Nephron progenitor cell (in vitro differentiated cells): ENCODE results near the gene HRNR.
"Not testable (repeated sequence)": the region's sequence is repeated elsewhere in the genome, so short reads cannot be mapped to it uniquely, and the experiment has no call there.

Experiments
- DNase-seq: peaks from one replicate; pipeline ENCODE4 v3.0.0; 2021
- H3K27ac Mint-ChIP-seq: 2 replicates; pipeline ENCODE4 v1.8.0; 2021; ENCODE audit warnings: mild to moderate bottlenecking, moderate library complexity, mixed read lengths
- H3K27me3 Mint-ChIP-seq: 2 replicates; pipeline ENCODE4 v1.8.0; 2021; ENCODE audit warnings: mild to moderate bottlenecking, low read depth, mixed read lengths; ENCODE audit not compliant: poor library complexity
- H3K36me3 Mint-ChIP-seq: 2 replicates; pipeline ENCODE4 v1.8.0; 2021; ENCODE audit warnings: low read depth, mixed read lengths
- H3K4me1 Mint-ChIP-seq: 2 replicates; pipeline ENCODE4 v1.8.0; 2021; ENCODE audit warnings: mixed read lengths
- H3K4me3 Mint-ChIP-seq: 2 replicates; pipeline ENCODE4 v1.8.0; 2021; ENCODE audit warnings: mild to moderate bottlenecking, moderate library complexity, mixed read lengths
- H3K9me3 Mint-ChIP-seq: 2 replicates; pipeline ENCODE4 v1.8.0; 2021; ENCODE audit warnings: mild to moderate bottlenecking, moderate library complexity, mixed read lengths
- TF ChIP-seq, protein P1 (sequence below): fragments of 200-600 bp; sonication (generic); IDR thresholded peaks from 2 replicates; pipeline ENCODE4 v1.5.0; 2021; ENCODE audit warnings: antibody characterized with exemption

Gene HRNR

DNA sequence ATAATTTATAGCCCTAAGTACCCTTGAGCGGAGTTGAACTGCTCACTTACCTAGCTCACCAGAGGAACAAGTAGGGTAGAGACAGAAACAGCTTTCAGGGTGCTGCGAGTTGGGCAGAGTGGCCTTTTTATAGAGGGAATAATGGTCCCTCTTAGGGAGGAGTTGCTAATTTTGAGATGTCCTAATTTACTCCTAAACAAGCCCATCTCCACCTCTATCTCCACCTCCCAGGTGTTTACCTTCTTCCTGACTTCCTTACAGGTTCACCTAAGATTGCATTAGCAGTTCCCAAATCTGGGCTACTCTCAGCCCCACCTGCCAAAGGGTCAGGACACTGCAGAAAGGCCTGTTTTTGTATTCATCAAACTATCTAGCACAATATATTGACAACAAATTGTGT lies at the start of gene HRNR:
TSS of gene HRNR (minus strand) at position 101 of the 400 bp plus-strand sequence. CDS start 940 bp downstream, outside the sequence.
- no peaks in the 10 kb centered on the region for H3K4me1 Mint-ChIP-seq
- peaks cover 3% of the 10 kb centered on the region for H3K27me3 Mint-ChIP-seq
- TF ChIP-seq, protein P1, sequence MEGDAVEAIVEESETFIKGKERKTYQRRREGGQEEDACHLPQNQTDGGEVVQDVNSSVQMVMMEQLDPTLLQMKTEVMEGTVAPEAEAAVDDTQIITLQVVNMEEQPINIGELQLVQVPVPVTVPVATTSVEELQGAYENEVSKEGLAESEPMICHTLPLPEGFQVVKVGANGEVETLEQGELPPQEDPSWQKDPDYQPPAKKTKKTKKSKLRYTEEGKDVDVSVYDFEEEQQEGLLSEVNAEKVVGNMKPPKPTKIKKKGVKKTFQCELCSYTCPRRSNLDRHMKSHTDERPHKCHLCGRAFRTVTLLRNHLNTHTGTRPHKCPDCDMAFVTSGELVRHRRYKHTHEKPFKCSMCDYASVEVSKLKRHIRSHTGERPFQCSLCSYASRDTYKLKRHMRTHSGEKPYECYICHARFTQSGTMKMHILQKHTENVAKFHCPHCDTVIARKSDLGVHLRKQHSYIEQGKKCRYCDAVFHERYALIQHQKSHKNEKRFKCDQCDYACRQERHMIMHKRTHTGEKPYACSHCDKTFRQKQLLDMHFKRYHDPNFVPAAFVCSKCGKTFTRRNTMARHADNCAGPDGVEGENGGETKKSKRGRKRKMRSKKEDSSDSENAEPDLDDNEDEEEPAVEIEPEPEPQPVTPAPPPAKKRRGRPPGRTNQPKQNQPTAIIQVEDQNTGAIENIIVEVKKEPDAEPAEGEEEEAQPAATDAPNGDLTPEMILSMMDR, result no peak
- H3K9me3 Mint-ChIP-seq, result peaks cover 63% of the 10 kb centered on the region
- no peak for DNase-seq
- H3K27ac Mint-ChIP-seq, result no peak within 1 kb of the TSS
- H3K36me3 Mint-ChIP-seq, result no peaks in the 10 kb centered on the region
- H3K4me3 Mint-ChIP-seq, result no peak within 1 kb of the TSS

DNA sequence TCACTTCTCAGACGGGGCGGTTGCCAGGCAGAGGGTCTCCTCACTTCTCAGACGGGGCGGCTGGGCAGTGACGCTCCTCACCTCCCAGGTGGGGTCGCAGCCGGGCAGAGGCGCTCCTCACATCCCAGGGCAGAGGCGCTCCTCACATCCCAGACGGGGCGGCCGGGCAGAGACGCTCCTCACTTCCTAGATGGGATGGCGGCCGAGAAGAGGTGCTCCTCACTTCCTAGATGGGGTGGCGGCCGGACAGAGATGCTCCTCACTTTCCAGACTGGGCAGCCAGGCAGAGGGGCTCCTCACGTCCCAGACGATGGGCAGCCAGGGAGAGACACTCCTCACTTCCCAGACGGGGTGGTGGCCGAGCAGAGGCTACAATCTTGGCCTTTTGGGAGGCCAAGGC lies 32.4 kb upstream of the HRNR start:
- H3K36me3 Mint-ChIP-seq, H3K4me3 Mint-ChIP-seq, DNase-seq, H3K27ac Mint-ChIP-seq, H3K27me3 Mint-ChIP-seq, H3K4me1 Mint-ChIP-seq: not testable (repeated sequence)
- H3K9me3 Mint-ChIP-seq, result peaks cover 74% of the 10 kb centered on the region

DNA sequence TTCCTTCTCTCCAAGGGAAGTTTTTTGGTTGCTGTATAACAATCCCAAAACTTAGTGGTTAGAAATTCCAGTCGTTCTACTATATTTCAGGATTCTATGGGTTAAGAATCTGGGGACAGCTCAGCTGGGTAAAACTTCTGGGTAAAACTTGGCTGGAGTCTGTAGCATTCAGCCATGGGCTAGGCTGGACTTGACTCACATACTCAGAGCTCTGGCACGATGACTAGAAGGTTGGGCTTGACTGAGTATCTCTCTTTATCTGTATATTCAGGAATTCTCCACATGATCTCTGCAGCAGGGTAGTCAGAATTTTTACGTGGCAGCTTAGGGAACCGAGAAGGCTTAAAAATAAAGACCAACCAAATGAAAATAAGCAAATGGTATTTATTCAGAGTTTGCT lies 28.2 kb upstream of the HRNR start:
- H3K27ac Mint-ChIP-seq, result no peak overlapping the region
- H3K4me3 Mint-ChIP-seq, result no peak overlapping the region
- peaks cover 61% of the 10 kb centered on the region for H3K9me3 Mint-ChIP-seq
- TF ChIP-seq, protein P1, result no peak
- H3K36me3 Mint-ChIP-seq, result no peaks in the 10 kb centered on the region
- peaks cover 3% of the 10 kb centered on the region for H3K27me3 Mint-ChIP-seq
- no peaks in the 10 kb centered on the region for H3K4me1 Mint-ChIP-seq
- no peak for DNase-seq

DNA sequence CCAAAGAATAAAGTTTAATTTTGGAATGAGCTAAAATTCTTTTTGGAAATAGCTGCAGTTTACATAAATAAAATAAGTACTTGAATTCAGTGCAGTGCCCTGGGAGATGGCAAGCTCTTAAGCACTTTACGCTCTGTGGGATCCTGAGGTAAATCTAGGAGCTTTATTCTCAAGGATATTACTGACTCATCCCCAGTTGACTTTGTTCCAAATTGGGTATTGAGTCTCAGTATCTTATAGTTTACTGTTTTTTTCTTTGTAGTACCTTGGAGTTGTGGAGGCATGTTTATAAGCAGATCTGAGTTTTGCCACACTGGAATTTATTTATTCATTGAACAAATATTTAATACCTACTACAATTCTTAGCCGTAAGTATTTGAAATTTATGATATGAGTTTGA lies 27.4 kb upstream of the HRNR start:
- Mint-ChIP-seq H3K27me3 (peaks cover 3% of the 10 kb centered on the region), H3K36me3 (no peaks in the 10 kb centered on the region), H3K9me3 (peaks cover 63% of the 10 kb centered on the region), H3K4me1 (no peaks in the 10 kb centered on the region), H3K27ac (no peak overlapping the region), H3K4me3 (no peak overlapping the region)
- TF ChIP-seq, protein P1, result no peak
- DNase-seq, result no peak

DNA sequence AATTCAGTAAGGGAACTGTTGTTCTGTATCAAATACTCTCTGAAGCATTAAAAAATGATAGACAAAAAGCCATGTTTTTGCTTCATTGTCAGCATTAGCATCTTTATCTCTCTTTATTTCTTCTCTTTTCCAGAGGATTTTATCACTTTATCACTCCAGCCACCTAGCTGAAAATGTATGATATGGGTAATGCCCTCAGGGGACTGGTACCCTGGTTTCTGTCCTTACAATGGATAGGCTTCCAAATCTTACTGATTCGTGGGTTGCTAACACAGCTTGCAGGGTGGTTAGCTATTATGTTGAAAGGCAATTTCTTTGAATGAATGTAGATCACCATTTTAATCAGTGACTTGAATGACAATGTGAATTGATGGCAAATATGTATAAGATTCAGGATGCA lies 23.3 kb upstream of the HRNR start:
- H3K9me3 Mint-ChIP-seq, result peaks cover 69% of the 10 kb centered on the region

DNA sequence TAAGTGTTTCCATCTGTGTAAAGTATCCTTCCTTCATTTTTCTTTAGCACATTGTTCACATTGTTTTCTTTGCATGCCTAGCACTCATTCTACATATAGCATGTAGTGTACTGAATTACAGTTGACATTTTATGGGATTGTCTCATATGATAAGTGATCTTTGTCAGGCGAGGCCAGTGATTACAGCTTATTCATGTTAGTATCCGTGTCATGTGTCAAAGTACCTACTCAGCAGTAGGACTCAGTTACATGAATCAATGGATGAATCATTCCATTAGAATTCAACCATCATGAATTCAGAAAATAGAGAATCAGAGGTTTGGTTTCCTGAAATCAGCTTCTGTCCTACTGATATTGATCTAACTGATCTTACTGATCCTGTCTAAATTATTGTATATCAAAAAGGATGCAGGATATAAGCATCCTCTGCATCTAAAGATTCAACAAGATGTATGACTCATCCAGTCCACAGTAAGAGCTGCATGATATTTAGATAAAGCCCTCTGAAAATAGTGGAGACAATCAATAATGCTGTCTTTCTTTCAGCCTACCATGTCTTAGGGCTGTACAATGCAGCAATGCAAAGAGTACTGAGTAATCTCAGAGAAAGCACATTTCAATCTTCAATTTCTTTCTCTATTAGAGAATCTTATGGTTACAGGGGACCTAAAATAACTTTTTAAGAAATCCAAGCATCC lies 20.7 kb upstream of the HRNR start:
- H3K27ac Mint-ChIP-seq, result no peak overlapping the region
- DNase-seq, result no peak
- no peak overlapping the region for H3K4me3 Mint-ChIP-seq
- no peaks in the 10 kb centered on the region for H3K4me1 Mint-ChIP-seq
- H3K27me3 Mint-ChIP-seq, result no peaks in the 10 kb centered on the region
- no peaks in the 10 kb centered on the region for H3K36me3 Mint-ChIP-seq
- TF ChIP-seq, protein P1, result no peak
- peaks cover 72% of the 10 kb centered on the region for H3K9me3 Mint-ChIP-seq

More for the DNA sequence above, 23.3 kb upstream of the HRNR start:
- Mint-ChIP-seq H3K27ac (no peak overlapping the region), H3K27me3 (no peaks in the 10 kb centered on the region), H3K4me1 (no peaks in the 10 kb centered on the region), H3K36me3 (no peaks in the 10 kb centered on the region), H3K4me3 (no peak overlapping the region)
- TF ChIP-seq, protein P1, result no peak
- DNase-seq, result no peak
